Astrocyte of the spinal cord (primary cell): ENCODE measurements around the gene CACNA1I.

Experiments
- DNase-seq: peaks from one replicate; pipeline ENCODE4 v3.0.0; 2011; ENCODE audit warnings: low read depth, low spot score
- H3K4me3 ChIP-seq: 2 replicates; pipeline ENCODE4 v1.5.1; 2011; ENCODE audit warnings: low read depth, mild to moderate bottlenecking, low read length, moderate library complexity
- in situ Hi-C: cut with HindIII; loops from 2 replicates; pipeline ENCODE4 v1.10.0; 2017; ENCODE audit warnings: low sequenced_read_pairs
- TF ChIP-seq, protein P1 (sequence below): IDR thresholded peaks from 2 replicates; pipeline ENCODE4 v1.5.1; 2012; ENCODE audit warnings: low read depth, mild to moderate bottlenecking, low read length, inconsistent platforms

The CACNA1I gene

DNA sequence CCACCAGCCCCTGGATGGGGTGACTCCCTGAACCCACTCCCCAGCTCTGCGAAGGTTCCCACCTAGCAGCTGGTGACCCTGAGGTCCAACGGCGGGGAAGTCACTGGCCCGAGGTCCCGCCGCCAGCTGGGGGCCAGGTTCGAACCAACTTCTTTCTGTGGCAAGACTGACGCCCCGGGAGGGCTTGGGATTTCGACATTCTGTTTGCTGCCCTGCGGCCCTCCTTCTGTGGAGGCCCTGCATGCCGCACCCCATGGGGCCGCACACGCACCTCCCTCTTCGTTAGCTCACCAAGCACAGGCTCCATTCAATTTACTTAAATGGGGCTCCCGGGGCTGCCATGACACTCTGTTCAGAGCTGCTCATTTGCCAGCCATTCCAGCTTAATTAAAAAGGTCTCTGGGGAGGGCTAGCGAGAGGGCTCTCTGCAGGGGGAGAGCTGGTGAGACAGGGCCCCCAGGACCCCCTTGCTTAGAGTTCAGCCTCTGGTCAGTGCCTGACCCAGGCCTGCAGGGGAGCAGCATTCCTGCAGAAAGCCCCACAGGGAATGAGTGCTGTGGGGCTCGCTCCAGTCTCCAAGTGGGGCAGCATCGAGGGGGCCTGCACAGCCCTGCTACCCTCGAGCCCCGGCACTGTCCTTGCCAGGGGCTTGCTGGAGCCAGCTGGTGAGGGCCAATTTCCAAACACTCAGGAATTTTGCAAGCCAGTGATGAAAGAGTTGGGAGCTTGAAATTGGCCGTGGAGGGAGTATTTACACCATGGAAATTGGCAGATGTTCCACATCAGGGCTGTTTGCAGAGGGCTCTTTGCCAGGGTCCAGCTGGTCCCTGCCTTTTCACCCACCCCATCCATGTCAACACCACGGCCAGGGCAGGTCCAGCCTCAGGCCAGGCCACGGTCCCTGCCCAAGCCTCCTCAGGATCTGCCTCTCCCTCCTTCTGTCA, 80.8 kb downstream of the CACNA1I start:
- H3K4me3 ChIP-seq, result no peak overlapping the region
- DNase-seq, result no peak
- TF ChIP-seq, protein P1, sequence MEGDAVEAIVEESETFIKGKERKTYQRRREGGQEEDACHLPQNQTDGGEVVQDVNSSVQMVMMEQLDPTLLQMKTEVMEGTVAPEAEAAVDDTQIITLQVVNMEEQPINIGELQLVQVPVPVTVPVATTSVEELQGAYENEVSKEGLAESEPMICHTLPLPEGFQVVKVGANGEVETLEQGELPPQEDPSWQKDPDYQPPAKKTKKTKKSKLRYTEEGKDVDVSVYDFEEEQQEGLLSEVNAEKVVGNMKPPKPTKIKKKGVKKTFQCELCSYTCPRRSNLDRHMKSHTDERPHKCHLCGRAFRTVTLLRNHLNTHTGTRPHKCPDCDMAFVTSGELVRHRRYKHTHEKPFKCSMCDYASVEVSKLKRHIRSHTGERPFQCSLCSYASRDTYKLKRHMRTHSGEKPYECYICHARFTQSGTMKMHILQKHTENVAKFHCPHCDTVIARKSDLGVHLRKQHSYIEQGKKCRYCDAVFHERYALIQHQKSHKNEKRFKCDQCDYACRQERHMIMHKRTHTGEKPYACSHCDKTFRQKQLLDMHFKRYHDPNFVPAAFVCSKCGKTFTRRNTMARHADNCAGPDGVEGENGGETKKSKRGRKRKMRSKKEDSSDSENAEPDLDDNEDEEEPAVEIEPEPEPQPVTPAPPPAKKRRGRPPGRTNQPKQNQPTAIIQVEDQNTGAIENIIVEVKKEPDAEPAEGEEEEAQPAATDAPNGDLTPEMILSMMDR, result no peak
- in situ Hi-C loops, result no loop called here

DNA sequence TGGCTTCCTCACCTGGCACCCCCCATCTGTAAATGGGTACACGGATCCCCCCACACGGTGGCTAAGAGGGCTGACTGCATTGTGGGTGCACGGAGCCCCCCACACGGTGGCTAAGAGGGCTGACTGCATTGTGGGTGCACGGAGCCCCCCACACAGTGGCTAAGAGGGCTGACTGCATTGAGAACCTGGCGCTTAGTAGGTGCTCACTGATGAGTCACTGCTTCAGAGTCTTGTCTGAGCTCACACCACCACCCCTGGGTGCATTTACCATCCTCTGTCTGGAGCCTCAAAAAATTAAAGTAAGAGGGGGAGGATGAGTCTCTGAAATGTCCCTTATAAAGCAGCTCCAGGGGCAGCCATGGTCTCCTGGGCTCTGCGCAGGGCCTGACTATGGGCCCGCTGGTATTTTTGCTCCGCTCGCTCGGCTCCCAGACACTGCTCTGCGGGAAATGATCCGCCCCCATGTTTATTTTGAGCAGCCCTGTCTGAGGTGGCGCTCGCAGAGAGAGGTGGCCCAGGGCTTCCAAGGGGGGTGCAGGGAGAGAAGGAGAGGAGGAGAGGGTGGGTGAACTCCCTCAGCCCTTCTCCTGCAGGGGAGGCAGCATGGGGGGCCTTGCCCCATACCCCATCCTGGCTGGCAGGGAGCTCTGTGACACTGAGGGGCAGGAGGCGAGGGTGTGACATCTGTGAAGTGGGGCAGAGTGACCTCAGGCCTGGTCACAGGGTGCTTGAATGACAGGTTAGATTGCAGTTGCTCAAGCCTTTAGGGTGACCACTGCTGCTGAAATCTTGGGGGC, 82.6 kb downstream of the CACNA1I start:
- no peak overlapping the region for H3K4me3 ChIP-seq
- no peak for DNase-seq
- TF ChIP-seq, protein P1, result no peak
- in situ Hi-C loops, result no loop called here

DNA sequence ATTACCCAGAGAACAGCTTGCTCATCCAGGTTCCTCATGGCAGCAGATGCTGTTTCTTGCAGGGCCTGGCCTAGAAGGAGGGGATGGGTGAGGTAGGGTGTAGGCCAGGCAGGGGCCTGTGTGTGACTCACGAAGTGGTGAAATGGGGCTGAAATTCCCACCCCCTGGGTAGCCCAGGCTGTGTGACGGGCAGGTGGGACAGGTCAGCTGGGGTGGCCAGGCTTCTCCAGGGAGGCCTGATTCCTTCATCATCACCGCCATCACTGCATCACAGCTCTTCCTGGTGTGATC, 83.2 kb downstream of the CACNA1I start:
- TF ChIP-seq, protein P1, result no peak
- in situ Hi-C loops, result no loop called here

DNA sequence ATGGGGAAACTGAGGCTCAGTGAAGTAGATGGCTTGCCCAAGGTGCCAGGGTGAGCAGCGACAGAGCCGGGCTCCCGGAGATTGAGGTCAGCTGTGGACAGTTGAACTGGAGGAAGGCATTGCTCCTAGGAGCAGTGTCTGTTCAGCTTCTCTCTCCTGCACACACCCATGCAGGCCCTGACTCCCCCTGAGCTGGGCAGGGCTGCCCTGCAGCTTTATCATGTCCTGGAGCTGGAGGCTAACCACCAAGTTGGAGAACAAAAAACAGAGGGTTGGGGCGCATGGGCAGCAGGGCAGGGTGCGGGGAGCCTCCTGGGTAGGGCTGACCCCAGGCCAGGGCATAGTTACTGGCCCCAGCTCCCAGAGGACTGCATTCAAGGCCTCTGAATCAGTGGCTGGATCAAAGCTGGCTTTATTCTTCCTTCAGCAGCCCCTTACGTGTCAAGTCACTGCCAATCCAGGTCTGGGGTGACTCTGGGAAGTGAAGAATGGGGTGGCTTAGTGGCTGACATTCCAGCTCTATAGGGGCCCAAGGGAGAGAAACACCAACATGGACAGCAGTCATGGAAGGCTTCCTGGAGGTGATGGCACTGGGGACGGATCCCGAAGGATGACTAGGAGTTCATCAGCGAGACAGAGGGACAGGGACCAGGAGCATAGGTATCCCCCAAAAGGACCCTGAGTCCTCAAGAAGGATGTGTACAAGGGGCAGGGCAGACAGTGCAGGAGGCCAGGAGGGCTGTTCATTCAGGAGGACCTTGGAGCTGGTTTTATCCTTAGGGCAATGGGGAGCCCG, 83.8 kb downstream of the CACNA1I start:
- no peak overlapping the region for H3K4me3 ChIP-seq
- DNase-seq, result no peak
- in situ Hi-C loops, result no loop called here
- TF ChIP-seq, protein P1, result no peak

More for the DNA sequence above, 83.2 kb downstream of the CACNA1I start:
- H3K4me3 ChIP-seq, result no peak overlapping the region
- DNase-seq, result no peak

DNA sequence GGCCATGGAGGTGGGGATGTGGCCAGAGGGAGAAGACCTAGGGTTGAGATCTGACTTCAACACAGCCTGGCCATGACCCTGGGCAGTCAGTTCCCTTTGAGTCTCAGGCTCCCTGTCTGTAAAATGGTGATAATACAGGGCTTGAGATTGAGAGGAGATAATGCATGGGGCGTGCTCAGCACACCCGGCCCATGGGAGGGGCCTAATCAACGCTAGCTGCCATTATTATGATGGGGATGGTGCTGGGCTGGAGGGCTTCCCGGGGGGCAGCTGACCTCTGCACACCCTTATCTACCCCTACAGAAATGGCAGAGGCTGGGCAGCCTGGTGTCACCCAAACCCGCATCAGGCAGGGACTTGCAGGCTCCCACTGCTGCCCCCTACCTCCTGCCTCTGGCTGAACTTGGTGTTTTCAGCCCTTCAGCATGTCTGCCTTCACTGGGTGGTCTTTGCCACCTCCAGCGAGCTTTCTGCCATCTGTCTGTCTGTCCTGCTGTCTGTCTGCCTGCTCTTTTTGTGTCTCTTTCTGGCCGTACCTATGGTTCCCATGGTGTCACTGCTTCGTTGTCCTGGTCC, 84.5 kb downstream of the CACNA1I start:
- TF ChIP-seq, protein P1, result peak; percentile 2
- in situ Hi-C loops, result no loop called here
- no peak overlapping the region for H3K4me3 ChIP-seq
- no peak for DNase-seq

DNA sequence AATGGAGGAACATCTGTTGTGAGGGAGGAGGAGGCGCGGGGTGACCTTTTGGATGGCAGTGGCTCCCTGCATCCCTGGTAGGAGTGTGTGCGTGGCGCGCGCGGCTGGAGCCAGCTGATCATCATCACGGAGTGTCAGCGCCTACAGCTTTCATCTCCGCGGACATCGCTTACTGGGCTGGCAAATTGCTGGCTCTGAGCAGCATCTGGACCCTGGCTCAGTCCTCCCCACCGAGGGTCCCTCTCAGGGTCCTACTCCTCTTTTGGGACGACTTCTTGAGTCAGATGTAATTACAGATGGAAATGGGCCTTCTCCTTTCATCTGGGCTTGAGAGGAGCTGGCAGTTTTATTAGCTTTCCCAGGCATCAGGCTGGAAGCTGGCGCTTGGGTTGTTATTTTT, 85.3 kb downstream of the CACNA1I start:
- TF ChIP-seq, protein P1, result no peak
- in situ Hi-C loops, result no loop called here
- no peak overlapping the region for H3K4me3 ChIP-seq
- DNase-seq, result no peak
